Measurements from ENCODE around the gene CDIP1. TPM values are rescaled to one million over a fixed set of nuclear protein-coding genes. Genes with fewer than 3 reads are reported as not detected.

CDIP1 gene
- polyA plus RNA-seq, 1 experiment, result 15.2 TPM

GRCh38 chr16:4486126-4486893, 52.3 kb downstream of the CDIP1 start:
- Histone ChIP-seq H3K36me3 (ENCODE audit: control insufficient read depth, insufficient read depth, low read length) (no peaks in the 10 kb centered on the region; the same call in 1 of the 2 replicates), H3K4me3 (ENCODE audit: low read depth, low read length) (no peak overlapping the region), H3K27me3 (ENCODE audit: control insufficient read depth, insufficient read depth, low read length) (no peaks in the 10 kb centered on the region)
- CTCF ChIA-PET, result interaction anchor here (1.3 to 3.2 kb wide), 3 partner anchors 9 to 19 kb away, joined by 4 to 13 read pairs (median 8); partner anchors contain the start of gene HMOX2
- POLR2A ChIA-PET, result no interaction called here
- TF ChIP-seq CTCF (IDR thresholded peaks at IDR 0.05; ENCODE audit: insufficient read depth, low read depth, low read length), result no peak
- no peak for DNase-seq (ENCODE audit: low read depth)

GRCh38 chr16:4481963-4482362, 56.6 kb downstream of the CDIP1 start:
- POLR2A ChIA-PET, result no interaction called here
- DNase-seq (ENCODE audit: low read depth), result no peak
- CTCF ChIA-PET, result interaction anchor here (0.7 kb wide), 1 partner anchor 49 kb away, joined by 3 read pairs; no protein-coding TSS in a partner anchor

GRCh38 chr16:4481526-4481925, 57.0 kb downstream of the CDIP1 start:
- POLR2A ChIA-PET, result no interaction called here
- no peaks in the 10 kb centered on the region; the same call in 1 of the 2 replicates for H3K36me3 ChIP-seq (ENCODE audit: control insufficient read depth, insufficient read depth, low read length)
- no peak for DNase-seq (ENCODE audit: low read depth)
- TF ChIP-seq CTCF (IDR thresholded peaks at IDR 0.05; ENCODE audit: insufficient read depth, low read depth, low read length), result no peak
- no peaks in the 10 kb centered on the region for H3K27me3 ChIP-seq (ENCODE audit: control insufficient read depth, insufficient read depth, low read length)
- no peak overlapping the region for H3K4me3 ChIP-seq (ENCODE audit: low read depth, low read length)
- CTCF ChIA-PET, result no interaction called here

More at GRCh38 chr16:4481963-4482362, 56.6 kb downstream of the CDIP1 start:
- no peak for TF ChIP-seq CTCF (IDR thresholded peaks at IDR 0.05; ENCODE audit: insufficient read depth, low read depth, low read length)
- Histone ChIP-seq H3K36me3 (ENCODE audit: control insufficient read depth, insufficient read depth, low read length) (no peaks in the 10 kb centered on the region; the same call in 1 of the 2 replicates), H3K4me3 (ENCODE audit: low read depth, low read length) (no peak overlapping the region), H3K27me3 (ENCODE audit: control insufficient read depth, insufficient read depth, low read length) (no peaks in the 10 kb centered on the region)

- peak; percentile 28; the same call in 1 of the 2 replicates for TF ChIP-seq CTCF (IDR thresholded peaks at IDR 0.05; ENCODE audit: insufficient read depth, low read depth, low read length)
- H3K36me3 ChIP-seq (ENCODE audit: control insufficient read depth, insufficient read depth, low read length), result no peaks in the 10 kb centered on the region
- no peaks in the 10 kb centered on the region for H3K27me3 ChIP-seq (ENCODE audit: control insufficient read depth, insufficient read depth, low read length)
- no peak for DNase-seq (ENCODE audit: low read depth)
- ChIA-PET CTCF (interaction anchor here (0.6 to 3.8 kb wide), 5 partner anchors 8 to 254 kb away, joined by 3 to 23 read pairs (median 8); no protein-coding TSS in a partner anchor), POLR2A (no interaction called here)
- H3K4me3 ChIP-seq (ENCODE audit: low read depth, low read length), result no peak overlapping the region
Observed at GRCh38 chr16:4477966-4478365, 60.6 kb downstream of the CDIP1 start.

- Histone ChIP-seq H3K36me3 (ENCODE audit: control insufficient read depth, insufficient read depth, low read length) (no peaks in the 10 kb centered on the region), H3K4me3 (ENCODE audit: low read depth, low read length) (peak within 1 kb of the TSS; percentile 78), H3K27me3 (ENCODE audit: control insufficient read depth, insufficient read depth, low read length) (no peaks in the 10 kb centered on the region)
- ChIA-PET CTCF (interaction anchor here (1.3 to 3.8 kb wide), 7 partner anchors 10 to 35 kb away, joined by 3 to 23 read pairs (median 4); no protein-coding TSS in a partner anchor), POLR2A (no interaction called here)
- DNase-seq (ENCODE audit: low read depth), result no peak
- peak; percentile 44 for TF ChIP-seq CTCF (IDR thresholded peaks at IDR 0.05; ENCODE audit: insufficient read depth, low read depth, low read length)
Observed at GRCh38 chr16:4475880-4476788, 62.4 kb downstream of the CDIP1 start, which contains the start of gene HMOX2. Gene HMOX2 (plus strand): TSS chr16:4476398. CDS start chr16:4505525, 29,127 bp downstream.
